CD14-positive monocyte (primary cell): ENCODE results near the gene SCN5A. TPM values are rescaled to one million over a fixed set of nuclear protein-coding genes. Genes with fewer than 3 reads are reported as not detected.

Source experiments
- DNase-seq, 3 donors: peaks; one replicate each; pipeline ENCODE4 v3.0.0-alpha.2; 2011 to 2022
- H2AFZ ChIP-seq: 2 replicates; pipeline ENCODE4 v1.6.0; 2012; ENCODE audit warnings: mild to moderate bottlenecking, low read depth, low read length, inconsistent platforms; ENCODE audit not compliant: insufficient read depth, poor library complexity, severe bottlenecking
- H3K27ac ChIP-seq, 2 donors: 1 replicate in 1 of 2; 2 replicates in 1 of 2; pipeline ENCODE4 v1.5.1; 2012 to 2013; ENCODE audit warnings: low read length in 2 of 2, control low read depth in 1 of 2, inconsistent platforms in 1 of 2, low read depth in 1 of 2, mild to moderate bottlenecking in 1 of 2
- H3K27me3 ChIP-seq, 2 donors: one replicate each; pipeline versions ENCODE4 v1.6.0 to v1.6.1; 2011 to 2013; ENCODE audit warnings: low read length in 2 of 2; ENCODE audit not compliant: control insufficient read depth in 2 of 2, insufficient read depth in 2 of 2
- H3K36me3 ChIP-seq, 2 donors: replicated peaks in 1 of 2; 1 replicate in 1 of 2; 2 replicates in 1 of 2; pipeline versions ENCODE4 v1.5.1 to v1.6.1; 2012 to 2013; ENCODE audit warnings: low read length in 2 of 2, control low read depth in 1 of 2, inconsistent platforms in 1 of 2, mild to moderate bottlenecking in 1 of 2; ENCODE audit not compliant: insufficient read depth in 2 of 2, control insufficient read depth in 1 of 2
- H3K4me1 ChIP-seq, 2 donors: 1 replicate in 1 of 2; 2 replicates in 1 of 2; pipeline versions ENCODE4 v1.5.1 to v1.6.1; 2012 to 2013; ENCODE audit warnings: low read length in 2 of 2, control low read depth in 1 of 2, inconsistent platforms in 1 of 2, mild to moderate bottlenecking in 1 of 2, moderate library complexity in 1 of 2; ENCODE audit not compliant: insufficient read depth in 2 of 2, control insufficient read depth in 1 of 2
- H3K4me2 ChIP-seq: replicated peaks from 2 replicates; pipeline ENCODE3; 2012; ENCODE audit warnings: low read length, moderate library complexity, mild to moderate bottlenecking; ENCODE audit not compliant: poor library complexity, severe bottlenecking; ENCODE audit errors: extremely low read depth
- H3K4me3 ChIP-seq, 3 experiments: fragments of 200-600 bp in 1 of 3; sonication (generic) in 1 of 3; replicated peaks in 1 of 3; 1 replicate in 2 of 3; 2 replicates in 1 of 3; pipeline ENCODE4 v1.5.1; 2011 to 2013; ENCODE audit warnings: low read length in 3 of 3, mild to moderate bottlenecking in 3 of 3, control low read depth in 2 of 3, low read depth in 2 of 3, inconsistent platforms in 1 of 3, moderate library complexity in 1 of 3
- H3K79me2 ChIP-seq: 2 replicates; pipeline ENCODE4 v1.6.0; 2012; ENCODE audit warnings: mild to moderate bottlenecking, control low read depth, inconsistent platforms, low read length, moderate library complexity; ENCODE audit not compliant: insufficient read depth
- H3K9ac ChIP-seq: 2 replicates; pipeline ENCODE4 v1.6.0; 2017; ENCODE audit warnings: low read length, mild to moderate bottlenecking; ENCODE audit not compliant: insufficient read depth, poor library complexity, severe bottlenecking
- H3K9me3 ChIP-seq, 2 donors: replicated peaks in 1 of 2; 1 replicate in 1 of 2; 2 replicates in 1 of 2; pipeline versions ENCODE4 v1.5.1 to v1.6.1; 2012 to 2013; ENCODE audit warnings: low read length in 2 of 2, control low read depth in 1 of 2; ENCODE audit not compliant: control insufficient read depth in 1 of 2, insufficient read depth in 1 of 2
- H4K20me1 ChIP-seq: 2 replicates; pipeline ENCODE4 v1.6.0; 2012; ENCODE audit warnings: mild to moderate bottlenecking, low read length, control low read depth, moderate library complexity; ENCODE audit not compliant: insufficient read depth
- H3K27ac Mint-ChIP-seq, 7 donors: one replicate each; pipeline ENCODE4 v1.8.0; 2020; ENCODE audit warnings: mild to moderate bottlenecking in 7 of 7, mixed read lengths in 7 of 7, moderate library complexity in 6 of 7, inconsistent platforms in 2 of 7
- H3K27me3 Mint-ChIP-seq, 3 donors: one replicate each; pipeline ENCODE4 v1.8.0; 2021 to 2022; ENCODE audit warnings: low read depth in 3 of 3, mild to moderate bottlenecking in 3 of 3, mixed read lengths in 3 of 3, moderate library complexity in 3 of 3, inconsistent platforms in 1 of 3
- H3K36me3 Mint-ChIP-seq, 2 donors: one replicate each; pipeline ENCODE4 v1.8.0; 2020; ENCODE audit warnings: mixed read lengths in 2 of 2, inconsistent platforms in 1 of 2, mild to moderate bottlenecking in 1 of 2
- H3K4me1 Mint-ChIP-seq: one replicate; pipeline ENCODE4 v1.8.0; 2020; ENCODE audit warnings: mild to moderate bottlenecking, mixed read lengths
- H3K4me3 Mint-ChIP-seq, 2 donors: one replicate each; pipeline ENCODE4 v1.8.0; 2020; ENCODE audit warnings: mild to moderate bottlenecking in 2 of 2, mixed read lengths in 2 of 2, moderate library complexity in 1 of 2
- H3K9me3 Mint-ChIP-seq, 7 donors: one replicate each; pipeline ENCODE4 v1.8.0; 2020 to 2022; ENCODE audit warnings: mixed read lengths in 7 of 7, mild to moderate bottlenecking in 6 of 7, moderate library complexity in 6 of 7, inconsistent platforms in 2 of 7
- WGBS: methylation state at CpG from one replicate; pipeline ENCODE4 v1.1.5; 2013; ENCODE audit warnings: missing lambda C conversion rate; ENCODE audit not compliant: insufficient coverage; 5-methylcytosine and 5-hydroxymethylcytosine counted together
- intact Hi-C, 2 donors: fragments of 100-400 bp; cut with micrococcal nuclease; formaldehyde crosslinking; loops; one replicate each; pipeline versions ENCODE4 v1.15.0 to v1.15.1; 2023
- polyA plus RNA-seq, 3 donors: library from polyadenylated mRNA; depleted of rRNA in 1 of 3; unstranded in 2 of 3; stranded (reverse) in 1 of 3; fragments of 300-500 nt in 2 of 3; fragments of >200 nt in 1 of 3; fragmentation: Illumina TruSeq in 2 of 3; gene quantifications; 1 replicate in 2 of 3; 2 replicates in 1 of 3; pipeline ENCODE4 v1.2.3, GENCODE V29; 2012 to 2021
- TF ChIP-seq, protein P1 (sequence below): fragments of 200-600 bp; IDR thresholded peaks from one replicate; pipeline ENCODE4 v1.8.0; 2022; ENCODE audit warnings: antibody characterized with exemption, mild to moderate bottlenecking

The SCN5A gene
- polyA plus RNA-seq, 3 donors: not detected

DNA sequence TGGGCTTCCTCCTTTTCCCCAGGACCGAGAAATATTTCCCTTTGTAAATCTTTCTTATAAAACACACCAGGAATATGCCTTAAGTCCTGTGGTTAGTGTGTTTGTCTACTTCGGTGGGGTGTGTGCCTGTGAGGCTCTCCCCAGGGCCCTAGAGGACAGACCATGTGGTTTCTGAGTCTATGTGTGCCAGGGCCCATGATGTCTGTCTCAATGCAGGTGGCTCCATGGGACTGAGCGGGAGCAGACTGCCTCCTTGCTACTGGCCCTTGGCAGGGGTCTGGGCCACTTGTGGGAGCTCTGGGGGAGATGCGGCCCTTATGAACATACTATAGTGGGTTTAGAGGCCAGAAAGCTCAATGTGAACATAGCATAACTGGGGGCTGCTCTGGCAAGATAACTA is 37.6 kb downstream of the SCN5A start:
- Histone ChIP-seq H3K27me3 (no peaks in the 10 kb centered on the region), H3K4me3 (no peak overlapping the region), H3K9ac (no peak overlapping the region), H3K36me3 (no peaks in the 10 kb centered on the region), H2AFZ (no peak overlapping the region), H3K9me3 (no peaks in the 10 kb centered on the region), H3K79me2 (no peaks in the 10 kb centered on the region), H3K27ac (no peak overlapping the region), H3K4me1 (no peaks in the 10 kb centered on the region), H4K20me1 (no peaks in the 10 kb centered on the region), H3K4me2 (no peak overlapping the region)
- intact Hi-C loops: no loop called here
- no peak for DNase-seq
- Mint-ChIP-seq H3K4me3 (no peak overlapping the region), H3K4me1 (no peaks in the 10 kb centered on the region), H3K9me3 (no peaks in the 10 kb centered on the region), H3K36me3 (no peaks in the 10 kb centered on the region), H3K27ac (no peak overlapping the region), H3K27me3 (peaks cover 1 to 2% (median 1%) of the 10 kb centered on the region in 3 donors)
- TF ChIP-seq, protein P1, sequence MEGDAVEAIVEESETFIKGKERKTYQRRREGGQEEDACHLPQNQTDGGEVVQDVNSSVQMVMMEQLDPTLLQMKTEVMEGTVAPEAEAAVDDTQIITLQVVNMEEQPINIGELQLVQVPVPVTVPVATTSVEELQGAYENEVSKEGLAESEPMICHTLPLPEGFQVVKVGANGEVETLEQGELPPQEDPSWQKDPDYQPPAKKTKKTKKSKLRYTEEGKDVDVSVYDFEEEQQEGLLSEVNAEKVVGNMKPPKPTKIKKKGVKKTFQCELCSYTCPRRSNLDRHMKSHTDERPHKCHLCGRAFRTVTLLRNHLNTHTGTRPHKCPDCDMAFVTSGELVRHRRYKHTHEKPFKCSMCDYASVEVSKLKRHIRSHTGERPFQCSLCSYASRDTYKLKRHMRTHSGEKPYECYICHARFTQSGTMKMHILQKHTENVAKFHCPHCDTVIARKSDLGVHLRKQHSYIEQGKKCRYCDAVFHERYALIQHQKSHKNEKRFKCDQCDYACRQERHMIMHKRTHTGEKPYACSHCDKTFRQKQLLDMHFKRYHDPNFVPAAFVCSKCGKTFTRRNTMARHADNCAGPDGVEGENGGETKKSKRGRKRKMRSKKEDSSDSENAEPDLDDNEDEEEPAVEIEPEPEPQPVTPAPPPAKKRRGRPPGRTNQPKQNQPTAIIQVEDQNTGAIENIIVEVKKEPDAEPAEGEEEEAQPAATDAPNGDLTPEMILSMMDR: no peak
- 88% methylated on average over 2 of the region's 4 CpGs for whole genome bisulfite sequencing

DNA sequence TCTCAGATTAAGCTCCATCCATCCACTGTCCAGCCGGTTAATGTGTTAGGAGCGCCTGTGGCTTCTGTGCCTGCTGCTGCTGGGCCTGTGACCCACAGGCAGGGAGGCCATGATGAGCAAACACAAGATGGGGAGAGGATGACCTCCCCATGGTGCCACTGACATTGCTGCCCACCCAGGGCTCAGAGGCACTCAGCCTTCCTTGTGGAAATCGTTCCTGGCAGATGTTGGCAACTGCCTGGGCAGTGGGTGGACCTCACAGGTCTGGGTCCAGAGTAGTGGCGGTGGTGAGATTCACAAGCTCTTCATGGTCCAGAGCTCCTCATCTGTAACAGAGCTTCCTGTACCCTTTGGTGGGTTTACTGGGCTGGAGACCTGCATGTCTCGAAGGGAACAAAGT is 38.6 kb downstream of the SCN5A start:
- DNase-seq: no peak

More for the DNA sequence above, 38.6 kb downstream of the SCN5A start:
- Histone ChIP-seq H3K27ac (no peak overlapping the region), H3K9me3 (no peaks in the 10 kb centered on the region), H3K79me2 (no peaks in the 10 kb centered on the region), H3K36me3 (no peaks in the 10 kb centered on the region), H3K4me2 (no peak overlapping the region), H3K4me1 (no peaks in the 10 kb centered on the region), H2AFZ (no peak overlapping the region), H4K20me1 (no peaks in the 10 kb centered on the region), H3K4me3 (no peak overlapping the region), H3K9ac (no peak overlapping the region), H3K27me3 (no peaks in the 10 kb centered on the region)
- Mint-ChIP-seq H3K36me3 (no peaks in the 10 kb centered on the region), H3K27me3 (peaks cover 0 to 2% (median 1%) of the 10 kb centered on the region in 3 donors), H3K4me1 (no peaks in the 10 kb centered on the region), H3K9me3 (no peaks in the 10 kb centered on the region), H3K4me3 (no peak overlapping the region), H3K27ac (no peak overlapping the region)
- intact Hi-C loops: no loop called here
- TF ChIP-seq, protein P1: no peak
- WGBS: 98% methylated on average over 5 of the region's 5 CpGs
